Panc1 (cell line): Measurements from ENCODE around the gene HPS5. TPM values are rescaled to one million over a fixed set of nuclear protein-coding genes. Genes with fewer than 3 reads are reported as not detected.
A peak's percentile ranks its signal among the peaks of the same experiment; 100 is the strongest.

Source experiments
- ATAC-seq: fragments of 200-7000 bp; cut with Tn5 transposase; 2 replicates; pipeline ENCODE4 v1.9.1; 2020; ENCODE audit warnings: mild to moderate bottlenecking, moderate library complexity
- BruUV-seq: library from RNA; stranded (reverse); fragments of 400-500 nt; replicated peaks from 2 replicates; lab custom pipeline; 2021; lab: Mats Ljungman, UMichigan
- CTCF ChIA-PET: fragments of 300-600 bp; sonication (Branson Sonifier 250); formaldehyde crosslinking; loops from one replicate; lab custom pipeline; 2022; ENCODE audit warnings: antibody characterized with exemption; lab: Charles Lee
- POLR2A ChIA-PET: fragments of 300-600 bp; sonication (Branson Sonifier 250); formaldehyde crosslinking; loops from one replicate; lab custom pipeline; 2022; ENCODE audit warnings: antibody characterized with exemption; lab: Charles Lee
- DNase-seq: peaks from one replicate; pipeline ENCODE4 v3.0.0-alpha.2; 2010; ENCODE audit warnings: low read depth, low spot score
- H3K27ac ChIP-seq: 2 replicates; pipeline ENCODE4 v1.5.1; 2011; ENCODE audit warnings: mild to moderate bottlenecking, low read length, inconsistent platforms
- H3K27me3 ChIP-seq: fragments of 200-500 bp; sonication (Bioruptor generic); 2 replicates; pipeline ENCODE4 v1.6.0; 2014; ENCODE audit warnings: low read length, inconsistent platforms; ENCODE audit not compliant: control insufficient read depth, insufficient read depth
- H3K36me3 ChIP-seq: fragments of 200-500 bp; sonication (Bioruptor generic); 2 replicates; pipeline ENCODE4 v1.5.1; 2014; ENCODE audit warnings: inconsistent platforms, mild to moderate bottlenecking, low read length, moderate library complexity; ENCODE audit not compliant: control insufficient read depth, insufficient read depth
- H3K4me1 ChIP-seq: 2 replicates; pipeline ENCODE4 v1.5.1; 2011; ENCODE audit warnings: inconsistent platforms, mild to moderate bottlenecking, low read length, moderate library complexity; ENCODE audit not compliant: control insufficient read depth, insufficient read depth
- H3K4me3 ChIP-seq, 2 experiments: 2 replicates each; pipeline ENCODE4 v1.5.1; 2011 to 2012; ENCODE audit warnings: low read depth in 2 of 2, low read length in 2 of 2, mild to moderate bottlenecking in 2 of 2, inconsistent platforms in 1 of 2, moderate library complexity in 1 of 2
- H3K9me3 ChIP-seq: fragments of 200-500 bp; sonication (Bioruptor generic); 2 replicates; pipeline ENCODE4 v1.5.1; 2014; ENCODE audit warnings: low read depth, mild to moderate bottlenecking, inconsistent platforms, low read length, moderate library complexity; ENCODE audit not compliant: control insufficient read depth, insufficient read depth
- CTCF ChIP-seq: fragments of 450-650 bp; IDR thresholded peaks from 2 replicates; pipeline ENCODE4 v1.5.1; 2017; ENCODE audit warnings: mild to moderate bottlenecking
- POLR2AphosphoS5 ChIP-seq: IDR thresholded peaks from 2 replicates; pipeline ENCODE4 v1.6.1; 2012; ENCODE audit warnings: mild to moderate bottlenecking, low read depth, low read length, moderate library complexity
- REST ChIP-seq, 2 experiments: IDR thresholded peaks; 2 replicates each; pipeline ENCODE4 v1.6.1; 2011 to 2012; ENCODE audit warnings: low read depth in 2 of 2, control low read depth in 1 of 2, low read length in 1 of 2, mild to moderate bottlenecking in 1 of 2, moderate library complexity in 1 of 2; ENCODE audit not compliant: insufficient read depth in 1 of 2
- SIN3A ChIP-seq: IDR thresholded peaks from 2 replicates; pipeline ENCODE4 v1.6.1; 2012; ENCODE audit warnings: low read depth, mild to moderate bottlenecking, low read length, moderate library complexity, borderline replicate concordance; ENCODE audit not compliant: insufficient read depth
- TCF7L2 ChIP-seq: IDR thresholded peaks from 2 replicates; pipeline ENCODE4 v1.6.1; 2011; ENCODE audit warnings: mild to moderate bottlenecking, low read depth, low read length, inconsistent platforms
- in situ Hi-C: cut with HindIII; loops from 2 replicates; pipeline ENCODE4 v1.10.0; 2016; ENCODE audit warnings: low sequenced_read_pairs, low pct_unique_long_range_greater_than_20kb
- intact Hi-C: fragments of 100-400 bp; cut with micrococcal nuclease; formaldehyde crosslinking; loops from one replicate; pipeline ENCODE4 v1.10.0; 2022; ENCODE audit not compliant: unreplicated experiment
- total RNA-seq: library from RNA; stranded (reverse); gene quantifications from one replicate; pipeline ENCODE4 v1.2.1, GENCODE V29; 2021; ENCODE audit not compliant: unreplicated experiment

HPS5 gene
- total RNA-seq, 1 experiment from 2014 or later: 27.7 TPM

DNA sequence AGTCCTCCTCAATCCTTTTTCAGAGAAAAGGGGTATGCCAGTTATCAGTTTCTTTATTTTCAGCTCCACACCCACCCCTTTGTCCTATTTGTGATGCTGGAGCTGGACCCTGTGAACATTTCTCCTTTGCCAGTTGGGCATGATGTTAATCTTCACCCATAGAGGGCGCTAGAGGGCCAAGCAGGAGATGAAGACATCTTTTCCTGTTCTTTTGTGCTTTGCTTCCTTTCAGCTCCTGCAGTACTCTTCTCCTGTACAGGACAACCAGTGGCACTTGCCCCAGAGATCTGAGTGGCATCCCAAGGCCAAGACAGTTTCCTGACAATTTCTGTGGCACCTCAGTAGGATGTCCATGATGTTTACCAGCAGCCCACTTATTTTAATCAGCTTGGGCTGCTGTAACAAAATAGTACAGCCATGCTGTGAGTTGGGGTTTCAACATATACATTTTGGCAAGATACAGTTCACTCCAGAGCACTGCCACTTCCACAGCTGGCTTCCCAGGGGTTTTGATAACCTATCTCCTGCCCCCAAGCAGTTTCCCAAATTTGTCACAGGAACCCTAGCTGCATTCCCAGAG lies 78.1 kb downstream of the HPS5 start:
- DNase-seq: peak; percentile 54
- Histone ChIP-seq H3K4me3 (no peak overlapping the region), H3K4me1 (no peaks in the 10 kb centered on the region), H3K27ac (no peak overlapping the region), H3K27me3 (peaks cover 8% of the 10 kb centered on the region; the same call in 1 of the 2 replicates), H3K9me3 (no peaks in the 10 kb centered on the region), H3K36me3 (no peaks in the 10 kb centered on the region)
- POLR2A ChIA-PET: interaction anchor here (0.6 kb wide), 1 partner anchor 155 kb away, joined by 4 read pairs; no protein-coding TSS in a partner anchor
- no peak for TF ChIP-seq TCF7L2
- TF ChIP-seq REST (IDR thresholded peaks at IDR 0.05; ENCODE audit: insufficient read depth in 1 of 2, low read depth in 2 of 2, low read length in 1 of 2): no peak
- peak; percentile 91 for TF ChIP-seq CTCF
- intact Hi-C loops: no loop called here
- in situ Hi-C loops: no loop called here
- BruUV-seq: no TSS peak
- CTCF ChIA-PET: no interaction called here
- peak; percentile 78 for ATAC-seq

DNA sequence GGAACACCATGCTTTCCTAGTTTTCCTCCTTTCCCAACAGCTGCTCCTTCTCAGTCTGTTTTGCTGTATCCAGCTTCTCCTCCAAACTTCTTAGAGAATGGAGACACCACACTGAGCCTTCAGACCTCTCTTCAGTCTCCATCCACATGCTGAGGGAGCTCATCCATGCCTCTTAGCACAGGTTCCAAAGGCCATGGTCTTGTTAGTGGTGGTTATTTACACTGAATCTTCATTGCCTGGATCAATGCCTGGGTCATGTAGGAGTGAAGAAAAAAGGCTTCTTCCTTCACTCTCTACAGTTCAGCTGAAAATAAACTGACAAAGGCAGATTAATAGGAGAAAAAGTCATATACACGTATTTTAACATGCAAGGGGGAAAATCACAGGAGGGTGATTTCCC lies 82.3 kb downstream of the HPS5 start:
- in situ Hi-C loops (no loop called here), intact Hi-C loops (no loop called here)
- Histone ChIP-seq H3K4me3 (no peak overlapping the region), H3K9me3 (no peaks in the 10 kb centered on the region), H3K36me3 (no peaks in the 10 kb centered on the region), H3K27ac (no peak overlapping the region), H3K27me3 (peaks cover 17% of the 10 kb centered on the region; the same call in 1 of the 2 replicates), H3K4me1 (no peaks in the 10 kb centered on the region)
- BruUV-seq: no TSS peak
- ATAC-seq (no peak), DNase-seq (no peak)
- ChIA-PET POLR2A (no interaction called here), CTCF (no interaction called here)
- TF ChIP-seq SIN3A: no peak

GRCh38 chr11:18236664-18237356 lies 85.1 kb downstream of the HPS5 start, which contains the start of gene SAA4:
TSS of gene SAA4 (minus strand) at chr11:18236802. CDS start at chr11:18235926, 876 bp downstream.
- TF ChIP-seq CTCF (no peak), SIN3A (no peak), REST (IDR thresholded peaks at IDR 0.05; ENCODE audit: insufficient read depth in 1 of 2, low read depth in 2 of 2, low read length in 1 of 2) (no peak), POLR2AphosphoS5 (no peak), TCF7L2 (no peak)
- intact Hi-C loops: no loop called here
- no TSS peak for BruUV-seq
- Histone ChIP-seq H3K27ac (no peak within 1 kb of the TSS), H3K27me3 (peaks cover 20% of the 10 kb centered on the region; the same call in 1 of the 2 replicates), H3K9me3 (no peaks in the 10 kb centered on the region), H3K36me3 (no peaks in the 10 kb centered on the region), H3K4me1 (no peaks in the 10 kb centered on the region), H3K4me3 (no peak within 1 kb of the TSS)
- ATAC-seq (no peak), DNase-seq (no peak)
- CTCF ChIA-PET: no interaction called here
- in situ Hi-C loops: no loop called here
- POLR2A ChIA-PET: no interaction called here
